Fibroblast of lung (primary cell): ENCODE results near the gene HUNK.

Experiments used
- CTCF ChIP-seq, 2 donors: IDR thresholded peaks in 1 of 2; conservative IDR thresholded peaks in 1 of 2; 1 replicate in 1 of 2; 2 replicates in 1 of 2; pipeline ENCODE4 v1.5.1; 2011 to 2012; ENCODE audit warnings: low read length in 2 of 2, control low read depth in 1 of 2, inconsistent platforms in 1 of 2, low read depth in 1 of 2, mild to moderate bottlenecking in 1 of 2
- EZH2 ChIP-seq: IDR thresholded peaks from 2 replicates; pipeline ENCODE4 v1.5.1; 2012; ENCODE audit warnings: low read length, control low read depth, mild to moderate bottlenecking; ENCODE audit errors: missing control alignments

- no peak for TF ChIP-seq CTCF (conservative IDR thresholded peaks at IDR 0.05 in 1 of 2, IDR thresholded peaks at IDR 0.05 in 1 of 2; ENCODE audit: low read depth in 1 of 2, low read length in 2 of 2)
- no peak for TF ChIP-seq EZH2
Measured at GRCh38 chr21:32007456-32007855, 134.6 kb downstream of the HUNK start.
